Uterus (tissue), 2 donors: ENCODE measurements around the gene ULK4.

Experiments used
- CTCF ChIP-seq, 4 experiments: fragments of 200-600 bp in 2 of 4; fragments of 450-650 bp in 2 of 4; sonication (generic) in 2 of 4; IDR thresholded peaks; one replicate each; pipeline ENCODE4 v1.5.1; 2016 to 2019; ENCODE audit warnings: antibody characterized with exemption in 4 of 4, mild to moderate bottlenecking in 2 of 4, moderate library complexity in 1 of 4
- POLR2A ChIP-seq, 2 donors: fragments of 450-650 bp; IDR thresholded peaks; one replicate each; pipeline ENCODE4 v1.6.1; 2016; ENCODE audit warnings: antibody characterized with exemption in 2 of 2, mild to moderate bottlenecking in 1 of 2, moderate library complexity in 1 of 2

GRCh38 chr3:41489231-41489630, 472.7 kb downstream of the ULK4 start:
- TF ChIP-seq CTCF (IDR thresholded peaks at IDR 0.05) (no peak), POLR2A (IDR thresholded peaks at IDR 0.05) (no peak)
